Measurements from ENCODE around the gene LRRC10B. TPM values are rescaled to one million over a fixed set of nuclear protein-coding genes. Genes with fewer than 3 reads are reported as not detected.

The LRRC10B gene
- total RNA-seq (2021; ENCODE audit: unreplicated experiment) (not detected), Bru-seq, nascent RNA (not detected), BruChase-seq, experiment 1, labeled RNA remaining after a 6-hour chase (not detected), BruChase-seq, experiment 2, labeled RNA remaining after a 2-hour chase (percentile 16 among the genes with signal in this experiment)
- 0.07 TPM in 1 of 2 replicates, not detected in the other for polyA plus RNA-seq (2012)
- long read RNA-seq: 0 reads

DNA sequence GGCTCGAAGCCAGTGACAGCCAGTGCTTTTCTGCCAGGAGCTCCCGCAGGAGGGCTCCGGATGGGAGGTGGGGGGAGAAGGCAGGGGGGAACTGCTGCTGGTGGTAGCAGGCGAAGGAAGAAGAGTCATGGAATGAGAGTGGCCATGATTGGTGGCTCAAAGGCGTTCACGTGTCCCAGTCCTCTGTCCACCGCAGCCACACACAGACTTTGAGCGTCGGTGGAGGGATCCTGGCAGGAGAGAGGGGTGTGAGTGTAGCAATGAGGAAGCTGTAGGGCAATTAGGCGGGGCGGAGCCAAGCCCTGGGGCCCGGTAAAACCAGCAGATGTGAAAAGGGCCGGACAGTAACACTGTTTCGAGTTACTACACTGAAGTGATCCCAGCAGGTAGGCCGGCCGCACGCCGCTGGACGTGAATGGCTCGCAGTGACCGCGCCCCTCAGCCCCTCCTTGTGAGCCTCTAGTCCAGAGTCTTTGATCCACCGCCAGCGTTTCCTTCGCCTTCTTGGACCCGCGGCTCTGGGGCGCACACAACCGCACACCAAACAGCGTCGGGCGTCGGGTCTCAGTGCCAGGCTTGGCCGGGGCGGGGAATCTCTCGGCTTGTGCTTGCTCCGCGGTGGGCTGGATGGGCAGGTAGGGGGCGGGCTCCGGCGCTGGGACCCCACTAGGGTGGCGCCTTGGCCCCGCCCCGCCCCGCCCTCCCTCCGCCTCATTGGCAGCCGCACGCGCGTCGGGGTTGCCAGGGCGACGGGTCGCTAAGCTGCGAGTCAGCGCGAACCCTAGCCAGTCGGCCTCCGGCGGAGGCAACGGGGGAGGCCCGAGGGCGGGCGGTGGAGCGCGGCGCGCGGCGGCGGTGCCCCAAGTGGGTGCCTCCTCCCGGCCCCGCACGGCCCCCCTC is at the start of gene LRRC10B:
Gene LRRC10B (plus strand): TSS at position 788 of the 900 bp plus-strand sequence. CDS start 250 bp downstream, outside the sequence.
- BruUV-seq (replicated peaks): no TSS peak
- H3K4me2 ChIP-seq (ENCODE audit: low read length): peak within 1 kb of the TSS; percentile 85
- H3K79me2 ChIP-seq (ENCODE audit: insufficient read depth, low read length): no peaks in the 10 kb centered on the region
- CTCF ChIA-PET: interaction anchor here (0.7 to 1.1 kb wide), 2 partner anchors 8 to 50 kb away, joined by 4 to 7 read pairs; no protein-coding TSS in a partner anchor
- H2AFZ ChIP-seq (ENCODE audit: low read depth, low read length, poor library complexity, severe bottlenecking): peak within 1 kb of the TSS; percentile 96
- H3K36me3 ChIP-seq (ENCODE audit: control insufficient read depth in 1 of 2, insufficient read depth in 2 of 2, low read length in 2 of 2): no peaks in the 10 kb centered on the region
- no peaks in the 10 kb centered on the region for H4K20me1 ChIP-seq (ENCODE audit: insufficient read depth)
- H3K27me3 ChIP-seq (ENCODE audit: insufficient read depth, low read length): peaks cover 7% of the 10 kb centered on the region; the same call in 1 of the 2 replicates
- H3K9me2 ChIP-seq (ENCODE audit: insufficient read depth): no peaks in the 10 kb centered on the region
- H3K4me1 ChIP-seq (ENCODE audit: control insufficient read depth in 1 of 2, insufficient read depth in 2 of 2, low read length in 2 of 2): peaks cover 11 to 19% of the 10 kb centered on the region in 2 experiments; a peak in 3 of 4 replicates
- no peak within 1 kb of the TSS for H3K27ac ChIP-seq (ENCODE audit: low read depth, low read length)
- 0 out of 2 replicates have a peak within 1 kb of the TSS, but pooled peaks have one; percentile 17 for H3K9ac ChIP-seq (ENCODE audit: low read length)
- TF ChIP-seq TCF7L2 (IDR thresholded peaks at IDR 0.05; ENCODE audit: borderline replicate concordance, extremely low read depth, insufficient read depth, insufficient read length) (peak; percentile 98), EGR1 (IDR thresholded peaks at IDR 0.05; ENCODE audit: low read depth) (no peak)
- no peaks in the 10 kb centered on the region for H3K9me3 ChIP-seq (ENCODE audit: control insufficient read depth in 1 of 2, insufficient read depth in 1 of 2, low read depth in 1 of 2, low read length in 2 of 2)
- ATAC-seq (peak; percentile 81), DNase-seq (ENCODE audit: low read depth, low spot score) (peak; percentile 52)
- intact Hi-C loops (cut with micrococcal nuclease): loop anchor here (2.0 kb wide), 1 partner anchor 59 kb away; no protein-coding TSS in a partner anchor
- H3K4me3 ChIP-seq (replicated peaks in 1 of 2; ENCODE audit: low read depth in 1 of 2, low read length in 2 of 2): peak within 1 kb of the TSS; percentile 30 to 54
- POLR2A ChIA-PET: no interaction called here
- RAD21 ChIA-PET (ENCODE audit: low non-redundant PET in 1 of 2, low total read pairs in 2 of 2, uncharacterized antibody in 2 of 2, unreplicated experiment in 2 of 2): interaction anchor here in 1 of 2 experiments (0.7 kb wide), 1 partner anchor 19 kb away, joined by 3 read pairs; no protein-coding TSS in a partner anchor

- H3K79me2 ChIP-seq (ENCODE audit: insufficient read depth, low read length): peaks cover 5% of the 10 kb centered on the region
- H3K27me3 ChIP-seq (ENCODE audit: insufficient read depth, low read length): no peaks in the 10 kb centered on the region
- RAD21 ChIA-PET (ENCODE audit: low non-redundant PET in 1 of 2, low total read pairs in 2 of 2, uncharacterized antibody in 2 of 2, unreplicated experiment in 2 of 2): no interaction called here
- ATAC-seq: no peak
- DNase-seq (ENCODE audit: low read depth, low spot score): no peak
- H3K9me3 ChIP-seq (ENCODE audit: control insufficient read depth in 1 of 2, insufficient read depth in 1 of 2, low read depth in 1 of 2, low read length in 2 of 2): no peaks in the 10 kb centered on the region
- BruUV-seq (replicated peaks): no TSS peak
- no peaks in the 10 kb centered on the region for H3K36me3 ChIP-seq (ENCODE audit: control insufficient read depth in 1 of 2, insufficient read depth in 2 of 2, low read length in 2 of 2)
- no peak overlapping the region for H3K27ac ChIP-seq (ENCODE audit: low read depth, low read length)
- no peak overlapping the region for H3K4me3 ChIP-seq (replicated peaks in 1 of 2; ENCODE audit: low read depth in 1 of 2, low read length in 2 of 2)
- H4K20me1 ChIP-seq (ENCODE audit: insufficient read depth): no peaks in the 10 kb centered on the region
- H3K4me2 ChIP-seq (ENCODE audit: low read length): no peak overlapping the region
- H3K9ac ChIP-seq (ENCODE audit: low read length): no peak overlapping the region
- no peaks in the 10 kb centered on the region; a peak in 1 of 4 replicates for H3K4me1 ChIP-seq (ENCODE audit: control insufficient read depth in 1 of 2, insufficient read depth in 2 of 2, low read length in 2 of 2)
- intact Hi-C loops (cut with micrococcal nuclease): no loop called here
- CTCF ChIA-PET: interaction anchor here (0.9 kb wide), 1 partner anchor 25 kb away, joined by 3 read pairs; no protein-coding TSS in a partner anchor
- POLR2A ChIA-PET: no interaction called here
- no peaks in the 10 kb centered on the region for H3K9me2 ChIP-seq (ENCODE audit: insufficient read depth)
- H2AFZ ChIP-seq (ENCODE audit: low read depth, low read length, poor library complexity, severe bottlenecking): no peak overlapping the region
- TF ChIP-seq, protein P1, sequence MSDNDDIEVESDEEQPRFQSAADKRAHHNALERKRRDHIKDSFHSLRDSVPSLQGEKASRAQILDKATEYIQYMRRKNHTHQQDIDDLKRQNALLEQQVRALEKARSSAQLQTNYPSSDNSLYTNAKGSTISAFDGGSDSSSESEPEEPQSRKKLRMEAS (IDR thresholded peaks at IDR 0.05): no peak
- TF ChIP-seq ZNF274 (IDR thresholded peaks at IDR 0.05; ENCODE audit: low read depth, low read length): no peak
- TF ChIP-seq ATF3 (IDR thresholded peaks at IDR 0.05): no peak
- TF ChIP-seq CBX3 (IDR thresholded peaks at IDR 0.05; ENCODE audit: low read depth): no peak
- no peak for TF ChIP-seq SIN3A (IDR thresholded peaks at IDR 0.05; ENCODE audit: low read depth)
- no peak for TF ChIP-seq YY1 (IDR thresholded peaks at IDR 0.05; ENCODE audit: extremely low read depth, insufficient replicate concordance, low read depth, low read length)
- TF ChIP-seq EZH2phosphoT487 (IDR thresholded peaks at IDR 0.05; ENCODE audit: borderline replicate concordance): no peak
- TF ChIP-seq POLR2A (IDR thresholded peaks at IDR 0.05; ENCODE audit: borderline replicate concordance, extremely low read depth, insufficient read depth, insufficient read length): no peak
- TF ChIP-seq SP1 (IDR thresholded peaks at IDR 0.05; ENCODE audit: low read depth): no peak
- no peak for TF ChIP-seq ELF1 (IDR thresholded peaks at IDR 0.05; ENCODE audit: borderline replicate concordance, low read depth)
- TF ChIP-seq FOSL1 (IDR thresholded peaks at IDR 0.05; ENCODE audit: low read depth): no peak
- TF ChIP-seq, protein P2, sequence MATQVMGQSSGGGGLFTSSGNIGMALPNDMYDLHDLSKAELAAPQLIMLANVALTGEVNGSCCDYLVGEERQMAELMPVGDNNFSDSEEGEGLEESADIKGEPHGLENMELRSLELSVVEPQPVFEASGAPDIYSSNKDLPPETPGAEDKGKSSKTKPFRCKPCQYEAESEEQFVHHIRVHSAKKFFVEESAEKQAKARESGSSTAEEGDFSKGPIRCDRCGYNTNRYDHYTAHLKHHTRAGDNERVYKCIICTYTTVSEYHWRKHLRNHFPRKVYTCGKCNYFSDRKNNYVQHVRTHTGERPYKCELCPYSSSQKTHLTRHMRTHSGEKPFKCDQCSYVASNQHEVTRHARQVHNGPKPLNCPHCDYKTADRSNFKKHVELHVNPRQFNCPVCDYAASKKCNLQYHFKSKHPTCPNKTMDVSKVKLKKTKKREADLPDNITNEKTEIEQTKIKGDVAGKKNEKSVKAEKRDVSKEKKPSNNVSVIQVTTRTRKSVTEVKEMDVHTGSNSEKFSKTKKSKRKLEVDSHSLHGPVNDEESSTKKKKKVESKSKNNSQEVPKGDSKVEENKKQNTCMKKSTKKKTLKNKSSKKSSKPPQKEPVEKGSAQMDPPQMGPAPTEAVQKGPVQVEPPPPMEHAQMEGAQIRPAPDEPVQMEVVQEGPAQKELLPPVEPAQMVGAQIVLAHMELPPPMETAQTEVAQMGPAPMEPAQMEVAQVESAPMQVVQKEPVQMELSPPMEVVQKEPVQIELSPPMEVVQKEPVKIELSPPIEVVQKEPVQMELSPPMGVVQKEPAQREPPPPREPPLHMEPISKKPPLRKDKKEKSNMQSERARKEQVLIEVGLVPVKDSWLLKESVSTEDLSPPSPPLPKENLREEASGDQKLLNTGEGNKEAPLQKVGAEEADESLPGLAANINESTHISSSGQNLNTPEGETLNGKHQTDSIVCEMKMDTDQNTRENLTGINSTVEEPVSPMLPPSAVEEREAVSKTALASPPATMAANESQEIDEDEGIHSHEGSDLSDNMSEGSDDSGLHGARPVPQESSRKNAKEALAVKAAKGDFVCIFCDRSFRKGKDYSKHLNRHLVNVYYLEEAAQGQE (IDR thresholded peaks at IDR 0.05; ENCODE audit: low read depth): no peak
- TF ChIP-seq EGR1 (IDR thresholded peaks at IDR 0.05; ENCODE audit: low read depth): no peak
Observed at GRCh38 chr11:61460474-61460881, 48.1 kb upstream of the LRRC10B start.

Data from HCT116 (cell line).